ENCODE measurements around the gene MYO15B.
"Not testable (repeated sequence)": the region's sequence is repeated elsewhere in the genome, so short reads cannot be mapped to it uniquely, and the experiment has no call there.

Gene MYO15B

DNA sequence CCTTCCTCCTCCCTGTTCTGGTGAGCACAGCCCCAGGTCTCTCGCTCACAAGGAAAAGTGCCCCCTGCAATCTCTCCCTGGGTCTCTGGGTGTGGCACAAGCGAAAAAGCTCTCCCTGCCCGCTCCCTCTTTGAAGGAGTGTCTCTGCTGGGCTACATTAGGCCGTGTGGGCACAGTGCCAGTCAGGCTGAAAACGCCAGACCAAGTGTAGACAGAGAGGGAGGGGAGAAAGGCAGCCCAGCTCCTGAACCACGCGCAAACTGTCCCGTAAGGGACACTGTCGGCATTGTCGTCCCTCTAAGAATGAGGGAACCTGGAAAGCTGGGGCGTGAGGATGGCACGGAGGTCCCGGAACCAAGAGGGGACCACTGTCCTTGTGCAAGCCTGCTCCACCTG, 49.5 kb downstream of the MYO15B start:
- no peak for DNase-seq (ENCODE audit: low read depth in 1 of 2, low spot score in 1 of 2)

DNA sequence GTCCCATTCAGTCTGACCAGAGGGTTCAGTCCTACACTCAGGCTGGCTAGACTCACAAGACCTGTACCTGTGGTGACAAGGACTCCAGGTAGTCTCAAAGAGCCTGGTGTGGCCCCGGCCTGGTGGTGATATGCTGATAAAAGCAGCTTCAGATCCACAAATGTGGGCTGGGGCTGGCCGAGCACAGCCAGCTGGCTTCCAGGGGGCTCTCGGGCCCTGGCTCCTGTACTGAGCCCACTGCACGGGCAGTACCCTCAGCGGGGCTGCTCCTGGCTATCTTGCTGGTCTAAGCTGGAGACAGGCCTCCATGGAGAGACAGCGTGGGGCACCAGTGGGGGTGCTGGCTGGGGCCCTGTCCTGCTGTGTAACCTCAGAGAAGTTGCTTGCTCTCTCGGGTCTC, 50.0 kb downstream of the MYO15B start:
- no peak for DNase-seq (ENCODE audit: low read depth in 1 of 2, low spot score in 1 of 2)

DNA sequence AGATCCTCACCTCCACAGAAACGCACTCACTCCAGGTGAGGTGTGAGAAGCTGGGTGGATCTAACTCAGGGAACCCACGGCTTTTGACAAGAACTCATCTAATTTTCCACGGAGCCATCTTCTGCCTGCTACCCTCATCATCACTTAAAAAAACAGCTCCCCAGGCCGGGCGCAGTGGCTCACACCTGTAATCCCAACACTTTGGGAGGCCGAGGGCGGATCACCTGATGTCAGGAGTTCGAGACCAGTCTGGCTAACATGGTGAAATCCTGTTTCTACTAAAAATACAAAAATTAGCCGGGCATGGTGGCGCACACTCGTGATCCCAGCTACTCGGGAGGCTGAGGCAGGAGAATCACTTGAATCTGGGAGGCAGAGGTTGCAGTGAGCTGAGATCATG, 50.4 kb downstream of the MYO15B start:
- DNase-seq (ENCODE audit: low read depth in 1 of 2, low spot score in 1 of 2): not testable (repeated sequence)

DNA sequence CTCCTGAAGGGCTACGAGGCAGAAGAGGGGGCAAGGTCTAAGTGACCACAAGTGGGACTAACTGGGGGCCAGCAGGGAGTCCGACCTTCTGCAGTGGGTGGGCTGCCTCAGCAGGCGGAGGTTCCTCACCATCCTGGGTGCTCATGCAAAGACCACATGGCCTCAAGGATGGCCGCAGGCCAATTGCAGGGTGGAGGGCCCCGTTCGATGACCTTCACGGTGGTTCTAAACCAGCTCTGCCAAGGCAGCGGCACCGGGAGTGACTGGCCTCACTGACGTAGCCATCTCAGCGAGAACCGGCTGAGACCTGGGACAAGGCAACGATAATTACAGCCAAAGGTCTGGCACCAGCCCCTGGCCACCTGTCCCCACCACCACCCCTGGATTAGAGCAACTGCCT, 51.3 kb downstream of the MYO15B start:
- no peak for DNase-seq (ENCODE audit: low read depth in 1 of 2, low spot score in 1 of 2)

DNA sequence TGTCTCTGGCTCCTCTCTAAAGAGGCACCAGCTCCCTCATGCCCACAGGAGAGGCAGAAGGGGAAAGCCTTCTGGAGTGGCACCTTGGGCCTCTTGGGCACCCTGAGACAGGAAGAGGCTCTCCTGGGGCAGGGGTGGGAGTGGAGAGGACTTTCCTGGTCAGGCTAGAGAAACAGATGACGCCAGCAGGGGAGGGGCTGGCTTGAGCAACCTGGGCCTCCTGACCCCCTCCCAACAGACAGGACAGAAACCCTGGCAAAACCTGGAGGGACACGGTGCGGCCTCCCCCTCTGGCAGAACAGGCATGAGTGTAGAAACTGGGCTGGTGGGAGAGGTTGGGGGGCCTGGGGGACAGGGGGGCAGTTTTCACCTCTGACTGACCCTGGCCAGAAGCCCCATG, 51.7 kb downstream of the MYO15B start:
- DNase-seq (ENCODE audit: low read depth in 1 of 2, low spot score in 1 of 2): no peak

DNA sequence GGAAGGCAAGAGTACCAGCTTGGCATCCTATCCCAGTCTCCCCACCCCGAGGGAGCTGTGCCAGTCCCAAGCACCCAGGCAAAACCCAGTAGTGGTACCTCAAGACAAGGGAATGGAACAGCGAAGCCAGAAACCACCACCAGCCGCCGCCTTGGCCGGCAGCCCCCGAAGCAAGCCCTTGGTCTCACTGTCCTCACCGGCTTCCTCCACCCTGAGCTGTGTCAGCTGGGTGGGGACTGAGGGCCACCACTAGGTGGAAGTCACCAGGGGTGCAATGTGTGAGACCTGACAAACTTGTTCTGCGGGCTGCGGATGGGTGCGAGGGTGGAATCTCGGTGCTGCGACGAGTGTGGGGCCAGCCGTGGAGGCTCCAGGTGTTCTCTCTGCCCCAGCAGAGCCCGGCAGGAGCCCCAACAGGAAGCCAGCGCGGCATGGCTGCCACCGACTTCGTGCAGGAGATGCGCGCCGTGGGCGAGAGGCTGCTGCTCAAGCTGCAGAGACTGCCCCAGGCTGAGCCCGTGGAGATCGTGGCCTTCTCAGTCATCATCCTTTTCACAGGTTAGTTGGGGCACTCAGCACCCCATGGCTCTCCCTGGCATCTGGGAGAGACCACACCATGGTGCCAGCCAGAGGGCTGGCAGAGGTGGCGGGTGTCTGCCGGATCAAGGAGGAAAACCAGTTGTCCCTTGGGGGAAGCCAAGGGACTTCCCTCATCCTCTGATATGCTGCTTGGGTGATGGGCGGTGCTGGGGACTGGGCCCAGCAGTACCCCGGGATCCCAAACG, 52.4 kb downstream of the MYO15B start:
- no peak for DNase-seq (ENCODE audit: low read depth in 1 of 2, low spot score in 1 of 2)

DNA sequence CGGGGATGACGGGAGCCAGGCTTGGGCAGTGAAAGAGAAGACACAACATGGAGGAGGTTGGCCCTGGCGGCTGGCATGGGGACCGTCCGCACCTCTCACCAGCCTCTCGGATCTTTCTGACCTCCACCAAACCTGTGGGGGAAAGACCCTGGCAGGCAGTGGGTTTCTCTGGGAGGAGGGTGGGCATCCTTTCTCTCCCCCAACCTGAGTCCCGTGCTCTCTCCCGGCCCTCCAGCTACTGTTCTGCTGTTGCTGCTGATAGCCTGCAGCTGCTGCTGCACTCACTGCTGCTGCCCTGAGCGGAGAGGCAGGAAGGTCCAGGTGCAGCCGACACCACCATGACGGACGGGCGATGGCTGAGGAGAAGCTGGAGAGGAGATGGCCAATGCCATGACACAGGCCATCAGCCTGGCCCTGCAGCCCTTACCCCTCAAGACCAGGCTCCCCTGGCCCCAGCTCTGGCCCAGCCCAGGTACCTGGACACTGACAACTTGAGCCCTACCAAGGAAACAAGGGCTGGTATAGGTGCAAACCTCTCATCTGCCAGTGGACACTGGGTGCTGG, 53.0 kb downstream of the MYO15B start:
- no peak for DNase-seq (ENCODE audit: low read depth in 1 of 2, low spot score in 1 of 2)

DNA sequence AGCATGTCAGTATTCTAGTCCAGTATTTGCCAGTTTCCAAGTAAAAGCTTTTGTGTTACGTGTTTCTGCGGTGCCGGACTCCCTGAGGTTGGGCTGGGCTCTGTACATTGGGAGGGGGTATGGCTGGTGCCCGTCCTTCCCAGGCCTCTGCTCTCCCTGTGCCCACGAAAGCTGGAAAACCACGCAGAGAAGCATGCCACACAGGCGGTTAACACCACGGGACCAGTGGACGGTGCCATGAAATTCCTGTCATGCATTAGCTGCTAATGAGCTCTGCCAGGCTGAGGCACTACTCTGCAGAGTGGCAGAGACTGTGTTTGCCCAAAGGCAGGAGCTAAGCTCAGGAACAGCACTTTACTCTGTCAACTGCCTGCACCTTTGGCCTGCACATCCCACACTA, 53.7 kb downstream of the MYO15B start:
- DNase-seq (ENCODE audit: low read depth in 1 of 2, low spot score in 1 of 2): no peak

DNA sequence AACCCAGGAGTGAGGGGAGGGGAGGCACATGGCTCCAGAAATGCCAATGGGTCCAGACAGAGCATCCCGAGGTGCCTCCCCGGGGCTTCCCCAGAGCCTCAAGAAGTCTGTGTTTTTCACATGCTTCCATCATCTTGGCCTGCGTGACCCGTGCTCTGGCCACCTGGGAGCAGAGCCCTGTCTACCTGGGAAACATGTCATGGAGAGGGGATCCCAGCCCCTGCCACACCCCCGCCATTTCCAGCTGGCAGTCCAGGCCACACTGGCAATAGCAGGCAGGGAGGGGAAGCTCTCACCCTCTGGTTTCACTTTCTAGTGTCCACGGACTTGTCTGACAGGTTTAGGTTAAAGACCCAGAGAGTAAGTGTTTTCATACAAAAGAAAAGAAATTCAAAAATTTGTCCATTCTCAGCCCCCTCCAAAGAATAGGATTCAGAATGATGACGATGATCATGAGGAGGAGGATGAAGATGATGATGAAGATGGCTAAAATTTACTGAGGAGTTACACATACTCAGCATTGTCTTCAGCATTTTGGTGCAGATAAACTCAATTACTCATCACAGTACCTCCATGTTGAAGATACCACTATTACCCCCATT, 54.7 kb downstream of the MYO15B start:
- DNase-seq (ENCODE audit: low read depth in 1 of 2, low spot score in 1 of 2): no peak

DNA sequence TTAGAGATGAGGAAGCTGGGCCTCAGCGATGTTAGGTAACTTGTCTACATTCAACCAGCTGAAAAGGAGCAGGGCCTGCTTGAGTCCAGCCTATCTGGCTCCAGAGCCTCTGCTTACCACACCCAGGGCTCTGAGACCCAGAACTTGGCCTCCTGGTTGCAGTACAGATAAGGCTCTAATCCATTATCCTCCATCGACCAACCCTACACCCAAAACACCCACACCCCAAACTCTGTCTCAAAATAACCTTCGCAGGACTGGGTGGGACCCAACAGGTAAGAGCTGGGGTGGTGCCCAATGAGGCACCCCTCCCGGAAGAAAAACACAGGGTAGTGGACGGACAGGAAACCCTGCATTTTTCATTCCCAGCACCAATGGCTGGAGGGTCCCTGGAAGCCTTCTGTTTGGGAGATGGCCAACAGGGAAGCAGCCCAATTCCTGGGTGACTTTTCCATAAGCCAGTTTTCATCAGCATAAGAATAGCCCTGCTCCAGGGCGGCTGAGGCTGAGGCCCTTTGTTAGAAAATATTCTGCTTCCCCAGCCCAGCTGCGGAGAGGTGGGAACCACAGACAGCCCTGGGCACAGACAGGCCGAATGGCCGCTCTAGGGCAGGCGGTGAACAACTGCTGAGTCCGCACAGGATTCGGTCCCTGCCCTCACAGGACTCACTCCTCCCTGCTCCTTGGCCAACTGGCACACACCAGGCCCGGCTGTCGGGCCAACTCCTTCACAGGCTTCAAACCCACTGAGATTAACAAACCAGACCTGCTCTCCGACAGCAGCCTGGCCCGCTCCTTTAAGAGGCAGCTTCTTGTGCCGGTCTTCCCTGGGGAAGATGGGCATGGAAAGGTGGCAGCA, 55.4 kb downstream of the MYO15B start:
- no peak for DNase-seq (ENCODE audit: low read depth in 1 of 2, low spot score in 1 of 2)

DNA sequence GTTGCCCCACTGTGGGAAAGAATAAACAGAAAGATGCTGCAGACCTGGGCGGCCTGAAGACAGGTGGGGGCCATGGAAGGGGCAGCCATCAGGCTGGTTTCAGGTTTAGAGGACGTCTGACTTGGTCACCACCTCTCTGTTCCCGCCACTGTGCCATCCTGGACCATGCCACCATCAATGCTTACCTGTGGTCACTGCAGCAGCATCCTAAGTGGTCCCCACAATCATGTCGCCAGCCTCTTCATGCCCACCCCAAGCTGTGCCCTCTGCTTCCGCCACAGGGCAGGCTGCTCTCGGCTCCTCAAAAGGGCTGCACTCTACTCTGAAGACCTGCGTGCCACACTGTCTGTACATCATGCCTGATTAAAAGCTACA, 56.0 kb downstream of the MYO15B start:
- no peak for DNase-seq (ENCODE audit: low read depth in 1 of 2, low spot score in 1 of 2)

DNA sequence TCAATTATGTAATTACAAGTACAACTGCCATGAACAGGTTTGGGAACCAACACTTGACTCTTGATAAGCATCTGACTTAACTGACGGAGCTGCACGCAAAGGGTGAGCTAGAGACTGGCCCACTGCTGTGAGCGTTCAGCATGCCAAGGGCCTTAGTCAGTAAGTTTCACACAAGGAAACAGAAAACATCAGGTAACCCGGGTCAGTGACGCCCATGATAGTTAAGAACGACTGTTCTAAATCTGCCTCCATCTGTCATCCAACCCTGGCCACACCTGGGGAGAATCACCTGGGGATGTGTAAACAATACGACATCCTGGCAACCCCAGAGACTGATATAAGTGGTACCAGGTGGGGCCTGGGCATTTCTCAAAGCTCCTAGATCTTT, 57.9 kb downstream of the MYO15B start:
- no peak for DNase-seq (ENCODE audit: low read depth in 1 of 2, low spot score in 1 of 2)

DNA sequence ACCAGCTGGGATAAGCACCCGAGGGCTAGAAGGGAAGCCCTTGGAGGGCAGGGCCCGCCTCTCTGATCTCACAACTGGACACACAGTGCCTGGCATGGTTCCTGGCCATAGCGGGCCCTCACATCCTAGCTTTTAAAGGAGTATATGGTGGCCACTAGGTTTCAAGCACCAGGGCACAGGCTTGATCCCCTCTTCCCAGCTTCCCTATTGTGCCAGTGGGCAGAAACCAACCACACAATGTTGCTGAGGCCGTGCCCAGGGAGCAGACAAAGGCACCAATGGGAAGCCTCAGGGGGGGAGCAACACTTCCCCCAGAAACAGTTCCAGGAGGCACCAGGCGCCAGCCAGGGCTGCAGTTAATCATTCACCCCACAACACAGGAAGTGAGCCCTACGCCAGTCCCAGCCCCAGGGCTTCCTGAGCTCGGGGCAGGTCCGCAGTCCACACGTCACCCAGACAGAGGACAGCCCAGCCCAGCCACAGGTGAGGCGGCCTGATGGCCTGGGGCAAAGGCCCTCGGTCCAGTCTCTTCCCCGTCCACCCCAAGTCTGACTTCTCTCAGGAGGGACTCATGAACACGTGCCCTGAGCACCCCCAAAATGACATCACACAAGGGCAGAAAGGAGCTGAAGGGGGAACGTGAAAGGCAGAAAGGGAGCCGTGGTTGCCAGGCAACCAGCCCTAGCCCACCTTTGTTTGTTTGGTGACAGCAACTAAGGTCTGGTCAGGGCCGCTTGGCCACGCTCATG, 58.5 kb downstream of the MYO15B start:
- no peak for DNase-seq (ENCODE audit: low read depth in 1 of 2, low spot score in 1 of 2)

DNA sequence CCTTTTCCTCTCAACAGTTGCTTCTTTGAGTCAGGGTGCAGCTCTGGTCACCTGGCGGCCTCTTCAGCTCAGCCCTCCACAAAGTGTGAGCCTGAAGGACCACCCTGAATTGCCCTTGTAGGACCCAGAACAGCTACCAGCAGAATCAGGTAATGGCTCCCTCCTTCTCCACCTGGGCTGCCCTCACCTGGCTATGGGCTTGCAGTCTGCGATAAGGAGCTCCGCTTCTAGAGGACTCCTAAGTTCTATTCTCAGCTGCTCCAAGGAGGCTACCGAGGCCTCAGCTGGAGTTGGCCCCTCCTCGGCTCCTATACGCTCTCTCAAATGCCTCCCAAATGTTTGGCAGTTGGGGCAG, 59.0 kb downstream of the MYO15B start:
- DNase-seq (ENCODE audit: low read depth in 1 of 2, low spot score in 1 of 2): no peak

DNA sequence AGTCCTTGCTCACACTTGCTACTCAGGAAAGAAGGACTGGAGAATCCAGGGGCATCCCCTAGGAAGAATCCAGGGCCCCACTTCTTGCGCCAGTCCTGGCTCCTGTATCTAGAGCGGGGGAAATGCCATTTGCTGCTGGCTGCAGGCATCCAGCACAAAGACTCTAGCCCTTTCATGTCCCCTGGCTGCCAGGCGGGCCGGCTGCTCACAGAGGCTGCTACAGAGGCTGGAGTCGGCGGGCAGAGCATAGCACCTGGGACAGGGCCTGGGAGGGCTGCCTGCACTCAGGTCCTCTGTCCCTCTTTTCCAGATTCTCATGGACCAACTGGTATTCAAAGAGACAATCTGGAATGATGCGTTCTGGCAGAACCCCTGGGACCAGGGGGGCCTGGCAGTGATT, 59.5 kb downstream of the MYO15B start:
- no peak for DNase-seq (ENCODE audit: low read depth in 1 of 2, low spot score in 1 of 2)

DNA sequence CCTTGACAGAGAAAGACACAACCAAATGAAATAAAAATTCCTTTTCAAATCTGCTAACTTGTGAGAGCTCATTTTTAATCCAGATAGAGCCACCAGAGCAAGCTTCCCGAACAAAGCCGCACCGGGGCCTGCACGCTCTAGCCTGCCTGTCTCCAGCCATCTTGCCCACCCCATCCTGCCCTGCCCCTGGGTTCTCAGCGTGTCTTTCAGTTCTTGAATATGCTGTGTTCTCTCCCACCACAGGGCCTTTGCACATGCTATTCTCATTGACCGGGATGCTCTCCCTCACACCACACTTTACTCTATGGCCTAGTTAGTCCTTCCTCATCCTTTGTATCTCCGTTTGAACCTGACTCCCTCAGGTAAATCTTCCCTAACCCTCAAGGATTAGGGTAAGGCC, 60.3 kb downstream of the MYO15B start:
- no peak for DNase-seq (ENCODE audit: low read depth in 1 of 2, low spot score in 1 of 2)

DNA sequence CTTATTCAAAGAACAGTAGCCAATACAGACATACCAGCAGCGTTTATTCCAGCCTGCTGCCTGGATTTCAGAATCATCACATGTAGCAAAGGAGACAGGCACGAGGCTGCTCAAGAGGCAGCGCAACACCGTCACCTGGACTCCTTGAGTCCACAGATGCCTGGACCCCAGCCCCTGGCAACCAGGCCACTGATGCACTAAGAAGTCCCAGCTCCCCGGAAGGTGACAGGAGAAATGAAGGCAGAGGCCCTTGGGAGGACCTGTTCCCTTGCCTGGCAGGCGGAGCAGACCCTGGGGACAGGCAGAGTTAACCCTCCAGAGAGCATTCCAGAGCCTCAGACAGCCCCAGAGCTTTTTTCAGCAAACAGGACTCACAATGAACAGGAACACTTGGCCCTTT, 62.1 kb downstream of the MYO15B start:
- no peak for DNase-seq (ENCODE audit: low read depth in 1 of 2, low spot score in 1 of 2)

DNA sequence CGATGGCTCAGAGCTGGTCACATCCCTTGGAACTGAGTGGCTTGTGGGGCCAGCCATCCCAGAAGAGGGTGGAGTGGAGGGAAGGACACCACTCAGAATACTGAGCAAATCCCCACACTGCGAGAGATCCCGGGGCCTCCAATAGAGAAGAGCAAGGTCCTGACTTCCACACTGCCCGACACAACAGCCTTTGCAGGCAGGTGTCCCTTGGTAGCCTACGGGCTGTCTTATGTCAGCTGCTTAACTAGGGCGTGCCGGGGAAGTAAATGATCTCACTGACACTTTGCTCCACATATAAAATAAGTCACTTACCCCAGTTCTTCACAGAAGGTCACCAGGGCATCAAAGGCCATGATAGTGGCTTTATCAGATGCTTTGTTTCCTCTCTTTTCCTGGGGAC, 63.3 kb downstream of the MYO15B start:
- DNase-seq (ENCODE audit: low read depth in 1 of 2, low spot score in 1 of 2): no peak

DNA sequence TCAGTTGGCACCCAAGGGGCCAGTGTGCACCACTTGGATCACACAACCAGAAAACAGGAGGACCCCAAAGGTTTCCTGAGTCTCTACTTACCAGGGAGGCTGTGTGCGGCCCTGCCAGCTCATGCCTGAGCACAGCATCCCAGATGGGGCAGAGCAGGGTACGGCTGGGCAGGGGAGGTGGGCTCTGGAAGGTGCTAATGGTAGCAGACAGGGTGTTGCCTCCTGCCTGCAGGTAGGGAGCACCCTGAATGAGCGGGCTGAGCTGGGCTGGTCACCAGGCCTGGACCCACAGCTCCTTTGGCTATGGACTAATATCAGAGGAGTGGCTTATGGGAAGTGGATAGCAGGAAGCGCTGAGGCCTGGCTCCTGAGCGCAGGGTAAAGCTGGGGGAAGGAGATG, 64.7 kb downstream of the MYO15B start:
- no peak for DNase-seq (ENCODE audit: low read depth in 1 of 2, low spot score in 1 of 2)

DNA sequence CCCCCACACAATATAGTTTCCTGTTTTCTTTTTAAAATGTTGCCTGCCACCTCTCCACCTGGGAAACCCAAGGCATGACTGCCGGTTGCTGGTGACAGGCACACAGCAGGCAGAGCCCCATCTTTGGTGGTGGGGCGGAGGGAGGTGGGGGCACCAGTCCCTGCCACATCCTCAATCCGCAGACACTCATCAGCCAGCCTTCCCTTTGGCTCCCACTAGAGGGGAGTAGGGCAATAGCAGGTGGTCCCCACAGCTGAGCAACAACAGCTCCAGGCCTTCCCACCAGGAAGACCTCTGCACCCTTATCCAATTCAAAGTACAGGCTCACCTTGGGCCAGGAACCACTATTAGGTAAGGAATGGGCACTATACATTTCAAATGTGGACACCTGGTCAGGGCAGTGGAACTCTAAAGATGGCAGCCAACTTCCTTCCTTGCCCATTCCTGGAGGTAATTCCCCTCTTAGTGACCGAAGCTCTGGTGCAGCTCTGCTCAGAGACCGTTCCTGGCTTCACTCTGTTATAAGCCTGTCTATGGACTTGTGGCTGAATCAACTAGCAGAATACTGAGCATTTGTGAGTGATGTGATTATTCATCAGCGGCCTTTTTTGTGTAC, 65.4 kb downstream of the MYO15B start:
- no peak for DNase-seq (ENCODE audit: low read depth in 1 of 2, low spot score in 1 of 2)

DNA sequence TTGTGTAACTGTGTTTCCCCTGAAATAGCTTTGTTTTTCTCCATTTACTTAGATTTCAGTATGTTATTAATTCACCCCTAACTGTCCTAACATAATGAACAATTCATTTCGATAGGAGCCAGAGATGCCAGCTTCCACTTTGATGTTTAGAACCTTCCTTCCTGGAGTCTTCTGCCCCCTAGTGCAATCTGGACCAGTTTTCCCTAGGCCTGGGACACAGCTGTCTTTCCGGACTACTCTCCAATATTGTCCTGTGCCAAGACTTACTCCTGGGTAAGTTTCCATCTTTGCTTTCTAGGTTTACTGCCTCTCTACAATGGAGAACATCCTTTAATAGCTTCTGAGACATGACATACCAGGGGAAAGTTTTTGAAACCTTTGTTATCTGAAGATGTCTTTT, 66.6 kb downstream of the MYO15B start:
- DNase-seq (ENCODE audit: low read depth in 1 of 2, low spot score in 1 of 2): no peak
